Hepatocyte (in vitro differentiated cells): ENCODE results near the gene RBP4. TPM values are rescaled to one million over a fixed set of nuclear protein-coding genes. Genes with fewer than 3 reads are reported as not detected.

Source experiments
- DNase-seq: peaks from one replicate; pipeline ENCODE4 v3.0.0-alpha.2; 2016; ENCODE audit warnings: low spot score
- H2AFZ ChIP-seq: fragments of 200-600 bp; sonication (generic); 2 replicates; pipeline ENCODE4 v1.6.0; 2016; ENCODE audit warnings: antibody characterized with exemption, mild to moderate bottlenecking
- H3K27ac ChIP-seq: fragments of 200-600 bp; sonication (generic); 2 replicates; pipeline ENCODE4 v1.5.1; 2016; ENCODE audit warnings: mild to moderate bottlenecking
- H3K27me3 ChIP-seq: fragments of 200-600 bp; sonication (generic); 2 replicates; pipeline ENCODE4 v1.6.1; 2016
- H3K36me3 ChIP-seq: fragments of 200-600 bp; sonication (generic); replicated peaks from 2 replicates; pipeline ENCODE4 v1.5.1; 2016; ENCODE audit warnings: low read depth; ENCODE audit not compliant: insufficient read depth
- H3K4me1 ChIP-seq: fragments of 200-600 bp; sonication (generic); 2 replicates; pipeline ENCODE4 v1.5.1; 2016; ENCODE audit warnings: mild to moderate bottlenecking, moderate library complexity; ENCODE audit not compliant: insufficient read depth
- H3K4me2 ChIP-seq: fragments of 200-600 bp; sonication (generic); 2 replicates; pipeline ENCODE4 v1.6.0; 2016
- H3K4me3 ChIP-seq: fragments of 200-600 bp; sonication (generic); 2 replicates; pipeline ENCODE4 v1.5.1; 2016; ENCODE audit warnings: mild to moderate bottlenecking
- H3K79me2 ChIP-seq: fragments of 200-600 bp; sonication (generic); 2 replicates; pipeline ENCODE4 v1.6.0; 2017; ENCODE audit warnings: mild to moderate bottlenecking
- H3K9me2 ChIP-seq: fragments of 200-600 bp; sonication (generic); replicated peaks from 2 replicates; pipeline ENCODE4 v1.6.0; 2017; ENCODE audit warnings: mild to moderate bottlenecking; ENCODE audit not compliant: insufficient read depth
- H3K9me3 ChIP-seq: fragments of 200-600 bp; sonication (generic); 2 replicates; pipeline ENCODE4 v1.5.1; 2016; ENCODE audit warnings: low read depth, mild to moderate bottlenecking
- H4K20me1 ChIP-seq: fragments of 200-600 bp; sonication (generic); 2 replicates; pipeline ENCODE4 v1.6.0; 2016; ENCODE audit warnings: mild to moderate bottlenecking; ENCODE audit not compliant: insufficient read depth, poor library complexity, severe bottlenecking
- CTCF ChIP-seq: fragments of 200-600 bp; sonication (generic); IDR thresholded peaks from 2 replicates; pipeline ENCODE4 v1.5.1; 2016; ENCODE audit warnings: antibody characterized with exemption, mild to moderate bottlenecking; ENCODE audit not compliant: poor library complexity
- EZH2 ChIP-seq: fragments of 200-600 bp; sonication (generic); IDR thresholded peaks from 2 replicates; pipeline ENCODE4 v1.6.1; 2016; ENCODE audit warnings: antibody characterized with exemption, mild to moderate bottlenecking, borderline replicate concordance
- EZH2phosphoT487 ChIP-seq: fragments of 200-600 bp; sonication (generic); IDR thresholded peaks from one replicate; pipeline ENCODE4 v1.6.1; 2018; ENCODE audit warnings: antibody characterized with exemption, mild to moderate bottlenecking, low read depth, moderate library complexity; ENCODE audit not compliant: unreplicated experiment, severe bottlenecking
- WGBS: methylation state at CpG from one replicate; pipeline ENCODE4 v1.1.6; 2016; ENCODE audit warnings: low lambda C conversion rate; ENCODE audit errors: missing lambda C conversion rate; 5-methylcytosine and 5-hydroxymethylcytosine counted together
- polyA plus RNA-seq: library from polyadenylated mRNA; unstranded; fragments of >200 nt; fragmentation: Nextera tagmentation; extraction: Ambion mirVana; gene quantifications from 2 replicates; pipeline ENCODE4 v1.2.1, GENCODE V29; 2016
- total RNA-seq: library from RNA; depleted of rRNA; stranded (reverse); fragments of >200 nt; gene quantifications from 2 replicates; pipeline ENCODE4 v1.2.3, GENCODE V29; 2014

The RBP4 gene
- total and polyA plus RNA-seq, 2 experiments from 2014 or later: 494 to 997 TPM

GRCh38 chr10:93615576-93616235, 14.7 kb upstream of the RBP4 start:
- DNase-seq: no peak
- H3K9me2 ChIP-seq: no peaks in the 10 kb centered on the region
- no peak overlapping the region for H2AFZ ChIP-seq
- no peak overlapping the region for H3K27ac ChIP-seq
- no peaks in the 10 kb centered on the region for H3K9me3 ChIP-seq
- TF ChIP-seq CTCF (no peak), EZH2 (no peak), EZH2phosphoT487 (no peak)
- no peaks in the 10 kb centered on the region for H3K27me3 ChIP-seq
- no peaks in the 10 kb centered on the region for H3K36me3 ChIP-seq
- H3K4me1 ChIP-seq: peaks cover 11% of the 10 kb centered on the region
- no peak overlapping the region for H3K4me3 ChIP-seq
- H3K79me2 ChIP-seq: no peaks in the 10 kb centered on the region
- no peaks in the 10 kb centered on the region for H4K20me1 ChIP-seq
- H3K4me2 ChIP-seq: no peak overlapping the region
- WGBS: 91% methylated on average over 9 of the region's 9 CpGs

GRCh38 chr10:93614101-93614825, 13.2 kb upstream of the RBP4 start:
- H3K4me3 ChIP-seq: no peak overlapping the region
- H3K27ac ChIP-seq: no peak overlapping the region
- H3K36me3 ChIP-seq: no peaks in the 10 kb centered on the region
- H3K4me1 ChIP-seq: peaks cover 11% of the 10 kb centered on the region
- H3K79me2 ChIP-seq: no peaks in the 10 kb centered on the region
- TF ChIP-seq EZH2 (no peak), EZH2phosphoT487 (no peak), CTCF (no peak)
- no peaks in the 10 kb centered on the region for H3K9me3 ChIP-seq
- no peaks in the 10 kb centered on the region for H3K27me3 ChIP-seq
- DNase-seq: no peak
- H3K4me2 ChIP-seq: no peak overlapping the region
- H3K9me2 ChIP-seq: no peaks in the 10 kb centered on the region
- WGBS: 72% methylated on average over 7 of the region's 7 CpGs
- no peaks in the 10 kb centered on the region for H4K20me1 ChIP-seq
- no peak overlapping the region for H2AFZ ChIP-seq

- no peaks in the 10 kb centered on the region for H3K36me3 ChIP-seq
- H3K27me3 ChIP-seq: no peaks in the 10 kb centered on the region
- no peak overlapping the region for H3K27ac ChIP-seq
- DNase-seq: no peak
- no peaks in the 10 kb centered on the region for H3K9me3 ChIP-seq
- H3K79me2 ChIP-seq: no peaks in the 10 kb centered on the region
- no peak for TF ChIP-seq EZH2phosphoT487
- no peak for TF ChIP-seq CTCF
- no peak for TF ChIP-seq EZH2
- peaks cover 11% of the 10 kb centered on the region for H3K4me1 ChIP-seq
- no peak overlapping the region for H3K4me3 ChIP-seq
- H3K9me2 ChIP-seq: no peaks in the 10 kb centered on the region
- H3K4me2 ChIP-seq: no peak overlapping the region
- 93% methylated on average over 3 of the region's 3 CpGs for WGBS
- no peak overlapping the region for H2AFZ ChIP-seq
- H4K20me1 ChIP-seq: no peaks in the 10 kb centered on the region
Observed at GRCh38 chr10:93613126-93613525, 12.1 kb upstream of the RBP4 start.
